HCT116 (cell line): ENCODE measurements around the gene TMEM182. TPM values are rescaled to one million over a fixed set of nuclear protein-coding genes. Genes with fewer than 3 reads are reported as not detected.
A peak's percentile ranks its signal among the peaks of the same experiment; 100 is the strongest.

Source experiments
- ATAC-seq: fragments of 200-7000 bp; cut with Tn5 transposase; 2 replicates; pipeline ENCODE4 v1.9.1; 2020; ENCODE audit warnings: mild to moderate bottlenecking, moderate library complexity
- BruUV-seq: library from RNA; stranded (reverse); fragments of 400-500 nt; replicated peaks from 2 replicates; lab custom pipeline; 2021; lab: Mats Ljungman, UMichigan
- CTCF ChIA-PET: fragments of 300-600 bp; sonication (Branson Sonifier 250); formaldehyde crosslinking; loops from one replicate; lab custom pipeline; 2021; ENCODE audit warnings: antibody characterized with exemption; lab: Charles Lee
- POLR2A ChIA-PET: fragments of 300-600, 350-600 bp; sonication (Branson Sonifier 250); formaldehyde crosslinking; loops from one replicate; lab custom pipeline; 2021; ENCODE audit warnings: antibody characterized with exemption; lab: Charles Lee
- RAD21 ChIA-PET, 2 experiments: fragments of 300-600 bp; sonication (Branson Sonifier 250); formaldehyde crosslinking; loops; one replicate each; lab custom pipeline; 2023; ENCODE audit warnings: low total read pairs in 2 of 2; ENCODE audit not compliant: uncharacterized antibody in 2 of 2, unreplicated experiment in 2 of 2, low non-redundant PET in 1 of 2; lab: Charles Lee
- DNase-seq: peaks from one replicate; pipeline ENCODE4 v3.0.0-alpha.2; 2010; ENCODE audit warnings: low read depth, low spot score
- H2AFZ ChIP-seq: fragments of 200-600 bp; shearing (Covaris generic), sonication (generic); 2 replicates; pipeline ENCODE4 v1.6.1; 2017; ENCODE audit warnings: low read depth, mixed run types, mixed read lengths, antibody characterized with exemption, low read length; ENCODE audit not compliant: poor library complexity, severe bottlenecking
- H3K27ac ChIP-seq: 2 replicates; pipeline ENCODE4 v1.5.1; 2012; ENCODE audit warnings: low read depth, low read length
- H3K27me3 ChIP-seq: fragments of 200-600 bp; sonication (generic); 2 replicates; pipeline ENCODE4 v1.6.1; 2016; ENCODE audit warnings: mixed run types, low read length, mixed read lengths; ENCODE audit not compliant: insufficient read depth
- H3K36me3 ChIP-seq, 2 experiments: fragments of 200-500 bp in 1 of 2; fragments of 200-600 bp in 1 of 2; sonication (Bioruptor generic) in 1 of 2; sonication (generic) in 1 of 2; 2 replicates each; pipeline versions ENCODE4 v1.5.1 to v1.6.1; 2014 to 2016; ENCODE audit warnings: low read length in 2 of 2, inconsistent platforms in 1 of 2, mixed read lengths in 1 of 2, mixed run types in 1 of 2; ENCODE audit not compliant: insufficient read depth in 2 of 2, control insufficient read depth in 1 of 2
- H3K4me1 ChIP-seq, 2 experiments: fragments of 200-600 bp in 1 of 2; sonication (generic) in 1 of 2; 2 replicates each; pipeline versions ENCODE4 v1.5.1 to v1.6.1; 2012 to 2017; ENCODE audit warnings: low read length in 2 of 2, inconsistent platforms in 1 of 2, mild to moderate bottlenecking in 1 of 2, mixed read lengths in 1 of 2, mixed run types in 1 of 2, moderate library complexity in 1 of 2; ENCODE audit not compliant: insufficient read depth in 2 of 2, control insufficient read depth in 1 of 2
- H3K4me2 ChIP-seq: fragments of 200-600 bp; sonication (generic); 2 replicates; pipeline ENCODE4 v1.6.1; 2017; ENCODE audit warnings: mixed run types, low read length, mixed read lengths
- H3K4me3 ChIP-seq, 2 experiments: fragments of 200-600 bp in 1 of 2; sonication (generic) in 1 of 2; replicated peaks in 1 of 2; 2 replicates each; pipeline ENCODE4 v1.5.1; 2011 to 2016; ENCODE audit warnings: low read length in 2 of 2, control low read depth in 1 of 2, low read depth in 1 of 2, mild to moderate bottlenecking in 1 of 2, mixed read lengths in 1 of 2, mixed run types in 1 of 2
- H3K79me2 ChIP-seq: fragments of 200-600 bp; sonication (generic); 2 replicates; pipeline ENCODE4 v1.6.1; 2017; ENCODE audit warnings: mild to moderate bottlenecking, mixed run types, low read length, moderate library complexity, mixed read lengths; ENCODE audit not compliant: insufficient read depth
- H3K9ac ChIP-seq: fragments of 200-600 bp; sonication (generic); 2 replicates; pipeline ENCODE4 v1.6.1; 2016; ENCODE audit warnings: low read length, mixed read lengths
- H3K9me2 ChIP-seq: fragments of 200-600 bp; sonication (generic), shearing (Covaris generic); 2 replicates; pipeline ENCODE4 v1.6.1; 2017; ENCODE audit warnings: mixed run types, mild to moderate bottlenecking, moderate library complexity; ENCODE audit not compliant: insufficient read depth
- H3K9me3 ChIP-seq, 2 experiments: fragments of 200-500 bp in 1 of 2; fragments of 200-600 bp in 1 of 2; sonication (Bioruptor generic) in 1 of 2; sonication (generic) in 1 of 2; 2 replicates each; pipeline ENCODE4 v1.6.1; 2014 to 2017; ENCODE audit warnings: low read length in 2 of 2, mixed read lengths in 2 of 2, inconsistent platforms in 1 of 2, low read depth in 1 of 2, mild to moderate bottlenecking in 1 of 2, mixed run types in 1 of 2, moderate library complexity in 1 of 2; ENCODE audit not compliant: control insufficient read depth in 1 of 2, insufficient read depth in 1 of 2
- H4K20me1 ChIP-seq: fragments of 200-600 bp; sonication (generic), shearing (Covaris generic); 2 replicates; pipeline ENCODE4 v1.6.1; 2017; ENCODE audit warnings: mixed run types, mild to moderate bottlenecking, moderate library complexity; ENCODE audit not compliant: insufficient read depth
- EZH2phosphoT487 ChIP-seq: fragments of 200-600 bp; IDR thresholded peaks from 2 replicates; pipeline ENCODE4 v1.6.1; 2018; ENCODE audit warnings: antibody characterized with exemption, borderline replicate concordance
- JUND ChIP-seq: IDR thresholded peaks from 2 replicates; pipeline ENCODE4 v1.6.1; 2012
- POLR2A ChIP-seq: IDR thresholded peaks from 2 replicates; pipeline ENCODE4 v1.7.0; 2011; ENCODE audit warnings: borderline replicate concordance; ENCODE audit not compliant: insufficient read depth, insufficient read length; ENCODE audit errors: extremely low read depth
- SIN3A ChIP-seq: IDR thresholded peaks from 2 replicates; pipeline ENCODE4 v1.6.1; 2012; ENCODE audit warnings: low read depth
- TCF7L2 ChIP-seq: IDR thresholded peaks from 2 replicates; pipeline ENCODE4 v1.7.0; 2011; ENCODE audit warnings: borderline replicate concordance, inconsistent platforms; ENCODE audit not compliant: insufficient read depth, insufficient read length; ENCODE audit errors: extremely low read depth
- intact Hi-C: fragments of 100-400 bp; cut with micrococcal nuclease; formaldehyde crosslinking; loops from 2 replicates; pipeline ENCODE4 v1.10.0; 2022
- total RNA-seq: library from RNA; stranded (reverse); gene quantifications from one replicate; pipeline ENCODE4 v1.2.1, GENCODE V29; 2021; ENCODE audit not compliant: unreplicated experiment
- TF ChIP-seq, protein P1 (sequence below), 3 experiments: fragments of 200-600 bp in 1 of 3; sonication (generic) in 1 of 3; IDR thresholded peaks in 2 of 3; conservative IDR thresholded peaks in 1 of 3; 2 replicates each; pipeline ENCODE4 v1.5.1; 2012 to 2017; ENCODE audit warnings: low read depth in 2 of 3, low read length in 2 of 3, antibody characterized with exemption in 1 of 3, borderline replicate concordance in 1 of 3, control low read depth in 1 of 3, mild to moderate bottlenecking in 1 of 3, mixed read lengths in 1 of 3, mixed run types in 1 of 3, moderate library complexity in 1 of 3; ENCODE audit not compliant: insufficient read depth in 1 of 3
- TF ChIP-seq, protein P2 (sequence below): IDR thresholded peaks from 2 replicates; pipeline ENCODE4 v1.6.1; 2012

The TMEM182 gene
- total RNA-seq, 1 experiment from 2014 or later, result 8.4 TPM

DNA sequence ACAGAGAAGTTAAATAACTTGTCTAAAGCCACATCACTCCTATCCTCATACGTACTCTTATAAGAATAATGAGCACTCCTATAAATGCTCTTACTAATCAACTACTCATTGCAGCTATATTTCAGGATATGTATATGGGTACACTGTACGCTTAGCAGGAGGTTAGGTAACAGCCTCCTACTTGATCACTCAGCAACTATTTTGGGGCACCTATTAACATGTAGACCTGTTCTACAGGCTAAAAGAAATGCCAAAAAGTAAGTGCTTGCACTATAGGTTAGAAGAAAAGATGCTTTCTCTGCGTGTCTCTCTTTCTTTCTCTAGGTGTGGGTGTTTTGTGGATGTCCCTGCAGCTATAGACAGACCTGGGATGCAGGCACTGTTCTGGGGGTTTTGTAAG is 83.1 kb downstream of the TMEM182 start (continued):
- TF ChIP-seq POLR2A, result no peak
- TF ChIP-seq, protein P1, sequence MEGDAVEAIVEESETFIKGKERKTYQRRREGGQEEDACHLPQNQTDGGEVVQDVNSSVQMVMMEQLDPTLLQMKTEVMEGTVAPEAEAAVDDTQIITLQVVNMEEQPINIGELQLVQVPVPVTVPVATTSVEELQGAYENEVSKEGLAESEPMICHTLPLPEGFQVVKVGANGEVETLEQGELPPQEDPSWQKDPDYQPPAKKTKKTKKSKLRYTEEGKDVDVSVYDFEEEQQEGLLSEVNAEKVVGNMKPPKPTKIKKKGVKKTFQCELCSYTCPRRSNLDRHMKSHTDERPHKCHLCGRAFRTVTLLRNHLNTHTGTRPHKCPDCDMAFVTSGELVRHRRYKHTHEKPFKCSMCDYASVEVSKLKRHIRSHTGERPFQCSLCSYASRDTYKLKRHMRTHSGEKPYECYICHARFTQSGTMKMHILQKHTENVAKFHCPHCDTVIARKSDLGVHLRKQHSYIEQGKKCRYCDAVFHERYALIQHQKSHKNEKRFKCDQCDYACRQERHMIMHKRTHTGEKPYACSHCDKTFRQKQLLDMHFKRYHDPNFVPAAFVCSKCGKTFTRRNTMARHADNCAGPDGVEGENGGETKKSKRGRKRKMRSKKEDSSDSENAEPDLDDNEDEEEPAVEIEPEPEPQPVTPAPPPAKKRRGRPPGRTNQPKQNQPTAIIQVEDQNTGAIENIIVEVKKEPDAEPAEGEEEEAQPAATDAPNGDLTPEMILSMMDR (IDR thresholded peaks at IDR 0.05 in 2 of 3, conservative IDR thresholded peaks at IDR 0.05 in 1 of 3; ENCODE audit: borderline replicate concordance in 1 of 3, insufficient read depth in 1 of 3, low read depth in 2 of 3, low read length in 2 of 3), result no peak
- TF ChIP-seq JUND, result no peak
- TF ChIP-seq EZH2phosphoT487, result no peak

DNA sequence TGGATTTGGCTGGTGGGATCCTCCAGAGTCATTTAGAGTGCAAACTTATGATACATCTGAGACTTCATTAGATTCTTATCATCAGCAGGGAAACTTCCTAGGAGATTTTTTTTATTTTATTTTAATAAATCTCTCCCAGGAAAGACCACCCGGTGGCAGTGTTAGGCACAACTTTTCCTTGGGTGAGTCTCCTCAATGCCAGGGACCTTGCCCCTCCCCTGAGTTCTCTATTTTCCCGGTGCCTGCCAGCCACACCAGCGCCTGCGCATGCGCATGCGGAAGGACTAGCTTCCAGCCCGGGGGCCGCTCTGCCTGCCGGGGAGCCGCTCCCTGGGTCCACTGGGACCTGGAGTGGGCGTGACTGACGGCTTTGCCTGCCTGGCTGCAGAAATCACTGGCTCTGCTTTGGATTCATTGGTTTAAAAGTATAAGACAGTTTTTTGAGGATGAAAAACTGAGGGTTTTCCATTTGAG is 86.6 kb downstream of the TMEM182 start:
- no peak overlapping the region for H2AFZ ChIP-seq
- CTCF ChIA-PET, result interaction anchor here (1.9 kb wide), 1 partner anchor 9 kb away, joined by 4 read pairs; no protein-coding TSS in a partner anchor
- RAD21 ChIA-PET, result no interaction called here

More for the DNA sequence above, 86.6 kb downstream of the TMEM182 start:
- no peak overlapping the region for H3K4me3 ChIP-seq
- DNase-seq (no peak), ATAC-seq (no peak; the same call in 1 of the 2 replicates)
- no peak overlapping the region for H3K27ac ChIP-seq
- H3K27me3 ChIP-seq, result 0 out of 2 replicates have a peak, but pooled peaks cover 3% of the 10 kb centered on the region
- no peak overlapping the region for H3K9ac ChIP-seq
- BruUV-seq, result no TSS peak
- no peaks in the 10 kb centered on the region for H3K4me1 ChIP-seq
- no peaks in the 10 kb centered on the region for H3K9me2 ChIP-seq
- H3K36me3 ChIP-seq, result no peaks in the 10 kb centered on the region
- intact Hi-C loops, result no loop called here
- no peak overlapping the region for H3K4me2 ChIP-seq
- no peaks in the 10 kb centered on the region for H3K79me2 ChIP-seq
- H3K9me3 ChIP-seq, result no peaks in the 10 kb centered on the region
- TF ChIP-seq SIN3A (no peak), TCF7L2 (no peak)
- TF ChIP-seq, protein P2, sequence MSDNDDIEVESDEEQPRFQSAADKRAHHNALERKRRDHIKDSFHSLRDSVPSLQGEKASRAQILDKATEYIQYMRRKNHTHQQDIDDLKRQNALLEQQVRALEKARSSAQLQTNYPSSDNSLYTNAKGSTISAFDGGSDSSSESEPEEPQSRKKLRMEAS, result no peak
- TF ChIP-seq, protein P1 (IDR thresholded peaks at IDR 0.05 in 2 of 3, conservative IDR thresholded peaks at IDR 0.05 in 1 of 3; ENCODE audit: borderline replicate concordance in 1 of 3, insufficient read depth in 1 of 3, low read depth in 2 of 3, low read length in 2 of 3), result 0 out of 6 replicates have a peak, but pooled peaks of 1 of the 3 experiments have one; percentile 13
- no peaks in the 10 kb centered on the region for H4K20me1 ChIP-seq
- POLR2A ChIA-PET, result no interaction called here
